Middle frontal gyrus (tissue), 1 donor: ENCODE data around the gene SLC4A7.
A peak's percentile ranks its signal among the peaks of the same experiment; 100 is the strongest.
"Not testable (repeated sequence)": the region's sequence is repeated elsewhere in the genome, so short reads cannot be mapped to it uniquely, and the experiment has no call there.

Experiments used
- DNase-seq: peaks from one replicate; pipeline ENCODE4 v3.0.0-alpha.2; 2015; ENCODE audit warnings: low spot score; ENCODE audit errors: extremely low spot score

SLC4A7 gene

DNA sequence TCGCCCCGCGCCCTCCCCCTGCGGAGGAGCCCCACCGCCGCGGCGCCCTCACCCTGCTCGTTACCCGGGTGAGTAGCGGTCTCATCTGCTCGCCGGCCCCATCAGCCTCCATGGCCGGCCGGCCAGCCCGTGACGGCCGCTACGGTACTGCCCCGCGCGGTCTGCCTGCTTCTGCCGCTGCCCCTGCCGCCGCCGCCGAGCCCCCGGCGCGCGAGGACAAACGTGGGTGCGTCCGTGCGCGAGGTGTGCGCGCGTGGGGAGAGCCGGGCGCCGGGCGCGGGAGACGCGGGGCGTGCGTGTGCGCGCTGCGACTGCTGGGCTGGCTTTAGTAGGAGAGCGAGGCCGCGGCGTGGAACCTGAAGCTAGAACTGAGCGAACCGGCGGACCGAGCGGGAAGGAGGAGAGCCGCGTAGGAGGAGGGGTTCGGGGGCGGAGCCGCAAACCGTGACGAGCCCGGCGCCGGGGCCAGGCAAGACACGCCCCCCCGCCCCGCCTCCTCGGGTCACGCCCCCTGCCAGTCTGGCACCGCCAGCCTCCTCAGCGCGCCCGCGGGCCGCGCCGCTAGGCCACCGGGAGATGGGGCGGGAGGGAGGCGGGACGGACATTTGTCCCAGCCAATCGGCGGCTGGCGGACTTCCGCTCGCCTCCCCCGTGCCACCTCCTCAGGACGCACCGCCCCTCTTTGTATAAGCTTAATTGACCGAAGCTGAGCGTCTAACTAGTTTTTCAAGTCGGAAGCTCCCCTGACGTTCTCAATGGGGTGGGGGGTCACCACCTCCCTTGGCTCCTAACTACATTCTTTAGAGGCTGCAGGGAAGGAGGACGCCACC, at the start of gene SLC4A7:
SLC4A7 (minus strand) TSS at position 370 of the 830 bp plus-strand sequence; CDS start at position 112, 258 bp downstream.
- DNase-seq = peak; percentile 90

- DNase-seq = no peak
These were observed 49.0 kb upstream of the SLC4A7 start for GRCh38 chr3:27533261-27533607.

DNA sequence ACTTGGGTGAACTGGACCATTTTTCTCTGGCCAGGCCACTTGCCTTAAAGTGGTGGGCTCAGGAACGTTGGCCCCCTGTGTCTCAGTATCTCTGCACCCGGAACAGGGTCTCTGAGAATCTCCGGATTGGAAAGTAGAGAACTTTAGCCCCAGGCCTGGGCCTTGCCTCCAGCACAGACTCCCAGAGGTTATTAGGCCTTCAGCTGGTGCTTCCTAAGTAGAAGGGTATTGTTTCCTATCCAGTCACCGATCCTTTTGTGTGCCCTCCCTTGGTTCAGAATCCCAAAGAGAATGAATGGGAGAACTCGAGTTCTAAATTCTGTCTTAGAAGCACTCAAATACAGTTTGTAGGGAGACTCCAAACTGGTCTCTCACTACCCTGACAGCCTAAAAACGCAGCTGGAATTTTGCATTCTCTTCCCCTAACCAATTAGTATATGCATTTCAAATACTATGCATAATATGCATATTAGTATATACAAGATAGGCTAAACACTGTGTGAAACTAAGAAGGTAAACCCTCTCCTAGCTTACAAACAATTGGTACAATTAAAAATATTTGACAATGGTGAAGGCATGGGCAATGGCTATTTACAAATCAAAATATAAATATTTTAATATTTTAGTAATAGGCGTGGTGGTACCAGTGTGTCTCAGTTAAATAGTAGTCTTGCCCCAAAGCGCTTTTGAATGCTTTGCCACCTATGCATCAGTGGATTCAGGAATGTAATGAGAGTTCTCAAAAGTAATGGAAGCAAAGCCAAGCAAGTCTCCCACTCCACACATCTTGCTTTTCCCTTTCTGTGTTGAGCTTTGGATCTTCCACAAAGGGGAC, 48.5 kb upstream of the SLC4A7 start:
- DNase-seq = no peak

DNA sequence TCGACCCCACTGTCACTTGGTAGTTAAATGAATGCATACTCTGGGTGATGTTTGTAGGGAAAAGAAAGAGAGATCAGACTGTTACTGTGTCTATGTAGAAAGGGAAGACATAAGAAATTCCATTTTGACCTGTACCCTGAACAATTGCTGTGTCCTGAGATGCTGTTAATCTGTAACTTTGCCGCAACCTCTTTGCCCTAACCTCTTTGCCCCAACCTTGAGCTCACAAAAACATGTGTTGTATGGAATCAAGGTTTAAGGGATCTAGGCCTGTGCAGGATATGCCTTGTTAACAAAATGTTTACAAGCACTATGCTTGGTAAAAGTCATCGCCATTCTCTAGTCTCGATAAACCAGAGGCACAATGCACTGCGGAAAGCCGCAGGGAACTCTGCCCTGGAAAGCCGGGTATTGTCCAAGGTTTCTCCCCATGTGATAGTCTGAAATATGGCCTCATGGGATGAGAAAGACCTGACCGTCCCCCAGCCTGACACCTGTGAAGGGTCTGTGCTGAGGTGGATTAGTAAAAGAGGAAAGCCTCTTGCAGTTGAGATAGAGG, 47.1 kb upstream of the SLC4A7 start:
- DNase-seq = not testable (repeated sequence)

- no peak for DNase-seq
These were observed 44.6 kb upstream of the SLC4A7 start for GRCh38 chr3:27528791-27529190.

- no peak for DNase-seq
These were observed 42.6 kb upstream of the SLC4A7 start for GRCh38 chr3:27526614-27527315.

DNA sequence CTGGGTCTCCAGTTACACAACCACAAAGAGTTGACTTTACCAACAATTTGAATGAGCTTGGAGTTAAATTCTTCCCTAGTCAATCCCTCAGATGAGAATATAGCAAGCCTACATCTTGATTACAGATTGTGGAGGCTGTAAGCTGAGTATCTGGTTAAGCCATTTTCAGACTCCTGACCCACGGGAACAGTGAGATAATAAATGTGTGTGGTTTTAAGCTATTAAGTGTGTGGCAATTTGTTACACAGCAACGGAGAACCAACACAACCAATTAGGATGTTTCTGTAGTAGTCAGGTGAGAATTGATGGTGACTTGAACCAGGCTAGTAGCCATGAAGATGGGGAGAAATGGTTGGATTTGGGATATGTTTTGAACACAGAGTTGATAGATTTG, 37.7 kb upstream of the SLC4A7 start:
- no peak for DNase-seq

DNA sequence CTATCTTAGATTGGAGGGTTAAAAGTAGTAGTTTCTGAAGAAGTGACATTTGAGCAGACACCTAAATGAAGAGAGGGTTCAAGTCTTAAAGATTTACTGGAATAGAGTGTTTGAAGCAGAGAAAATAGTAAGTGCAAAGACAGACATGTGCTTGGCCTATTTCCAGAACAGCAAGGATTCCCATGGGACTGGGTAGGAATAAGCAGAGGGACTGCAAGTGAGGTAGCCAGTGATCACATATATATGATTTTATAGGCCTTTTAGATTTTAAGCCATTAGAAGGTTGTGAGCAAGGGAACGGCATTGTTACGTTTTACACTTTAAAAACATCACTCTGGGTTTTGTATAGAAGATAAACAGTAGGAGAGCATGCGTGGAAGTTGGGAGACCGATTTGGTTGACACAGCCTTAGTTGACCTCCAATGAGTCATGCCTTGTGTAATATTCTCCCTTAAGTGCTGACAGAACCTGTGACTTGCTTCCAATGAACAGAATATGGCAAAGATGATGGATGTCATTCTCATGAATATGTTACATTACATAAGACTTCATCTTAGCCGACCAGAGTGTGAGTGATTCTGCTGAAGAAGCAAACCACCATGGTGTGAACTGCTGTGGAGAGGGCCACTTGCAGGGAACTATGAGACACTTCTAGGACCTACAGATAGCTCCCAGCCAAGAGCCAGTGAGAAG, 37.1 kb upstream of the SLC4A7 start:
- DNase-seq = no peak

DNA sequence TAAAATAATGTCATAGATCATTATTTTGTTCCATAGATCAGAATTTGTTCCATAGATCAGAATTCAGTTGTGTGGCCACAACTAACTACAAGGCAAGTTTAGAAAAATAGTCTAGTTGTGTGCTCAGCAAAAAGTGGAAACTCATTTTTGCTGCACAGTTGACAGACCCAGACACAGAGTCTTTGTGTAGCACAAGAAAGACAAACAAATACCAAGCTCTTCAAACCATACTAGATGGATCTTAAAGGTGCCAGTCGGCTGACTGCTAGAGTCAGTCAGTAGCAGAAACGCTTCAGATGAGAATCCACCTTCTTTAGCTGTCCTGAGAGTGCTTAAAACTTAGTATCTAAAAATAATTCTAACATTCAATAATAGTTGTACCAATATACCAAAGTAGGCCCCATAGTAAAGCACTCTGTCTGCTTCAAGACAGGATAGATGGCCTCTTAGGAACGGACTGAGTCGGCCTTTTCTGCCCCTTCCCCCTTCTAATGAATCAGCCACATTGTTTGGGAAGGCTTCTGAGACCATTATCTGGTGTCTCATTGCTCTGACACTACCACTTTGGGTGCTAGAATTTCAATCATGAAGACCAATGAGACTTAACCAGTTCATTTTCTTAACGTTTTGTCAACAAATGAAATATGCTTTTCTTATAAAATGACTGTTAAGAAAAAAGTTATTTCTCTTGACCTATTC, 27.7 kb upstream of the SLC4A7 start:
- DNase-seq = no peak

- DNase-seq = no peak
These were observed 25.2 kb upstream of the SLC4A7 start for GRCh38 chr3:27509376-27509775.

GRCh38 chr3:27508424-27508823, 24.2 kb upstream of the SLC4A7 start:
- DNase-seq = no peak

DNA sequence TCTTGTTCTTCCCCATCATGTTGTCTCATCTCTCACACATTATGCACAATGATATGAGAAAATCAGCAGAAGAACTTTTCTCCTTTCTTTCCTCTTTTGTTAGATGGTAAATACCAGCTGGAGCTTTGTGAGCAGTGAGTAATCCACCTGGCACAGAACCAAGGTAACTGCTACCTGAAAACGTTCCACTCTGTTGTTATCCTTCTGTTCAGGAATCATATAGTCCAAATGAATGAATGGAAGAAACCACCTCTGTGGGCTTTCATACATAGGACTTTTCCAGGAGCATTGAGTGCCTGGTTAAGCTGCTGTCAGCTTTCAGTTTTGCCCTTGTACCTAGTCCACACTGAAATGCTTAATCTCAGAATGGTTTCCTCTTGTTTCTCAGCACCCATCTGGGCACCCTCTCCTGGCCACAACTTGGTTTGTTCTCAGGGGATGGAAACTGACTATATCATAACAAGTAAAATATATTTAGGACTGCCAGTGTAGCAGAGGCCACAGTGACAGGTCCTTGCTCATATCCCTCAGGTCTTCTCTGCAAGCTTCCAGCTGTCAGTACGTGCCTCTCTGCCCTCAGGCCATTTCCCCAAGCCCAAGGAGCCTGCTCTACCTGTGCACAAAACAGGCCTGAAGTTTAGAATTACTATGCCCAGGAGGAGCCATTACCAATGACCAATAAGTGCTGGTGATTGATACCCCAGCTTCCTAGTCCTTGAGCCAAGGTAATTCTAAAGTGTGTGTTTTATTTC, 23.5 kb upstream of the SLC4A7 start:
- DNase-seq = no peak

- no peak for DNase-seq
These were observed 22.9 kb upstream of the SLC4A7 start for GRCh38 chr3:27507111-27507510.

GRCh38 chr3:27504749-27505148, 20.6 kb upstream of the SLC4A7 start:
- DNase-seq = no peak

- DNase-seq = no peak
These were observed 19.3 kb upstream of the SLC4A7 start for GRCh38 chr3:27503526-27503925.

- DNase-seq = no peak
These were observed 17.6 kb upstream of the SLC4A7 start for GRCh38 chr3:27501759-27502158.

DNA sequence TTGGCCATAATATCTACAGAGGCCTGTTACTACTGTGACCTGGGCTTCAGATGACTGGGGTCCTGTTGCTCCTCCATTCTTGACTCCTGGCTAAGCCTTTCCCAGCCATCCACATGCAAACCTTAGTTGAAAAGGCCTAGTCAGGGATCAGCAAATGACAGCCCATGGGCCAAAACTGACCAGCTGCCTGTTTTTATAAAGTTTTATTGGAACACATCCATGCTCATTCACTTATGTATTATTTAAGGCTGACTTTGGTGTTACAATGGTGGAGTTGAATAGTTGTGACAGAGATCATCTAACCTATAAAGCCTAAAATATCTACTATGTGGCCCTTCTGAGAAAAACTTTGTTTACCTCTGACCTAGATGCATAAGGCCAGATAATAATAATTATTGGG, 16.8 kb upstream of the SLC4A7 start:
- no peak for DNase-seq

DNA sequence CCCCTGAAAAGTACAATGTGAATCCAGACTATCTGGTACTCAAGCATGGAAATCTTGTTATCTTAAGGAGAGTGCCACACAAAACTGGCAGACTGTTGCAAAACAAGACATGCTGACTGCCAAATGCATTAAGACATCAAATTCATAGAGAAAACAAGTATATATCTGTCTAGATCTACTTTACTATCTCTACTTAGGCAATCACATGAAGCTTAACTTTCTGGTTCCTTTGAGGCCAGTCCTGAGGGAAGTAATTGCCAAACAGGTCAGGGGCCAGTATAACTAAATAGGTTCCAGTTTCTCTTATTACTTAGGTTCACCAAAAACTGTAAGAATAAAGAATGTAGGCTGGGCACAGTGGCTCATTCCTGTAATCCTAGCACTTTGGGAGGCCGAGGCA, 15.9 kb upstream of the SLC4A7 start:
- no peak for DNase-seq

DNA sequence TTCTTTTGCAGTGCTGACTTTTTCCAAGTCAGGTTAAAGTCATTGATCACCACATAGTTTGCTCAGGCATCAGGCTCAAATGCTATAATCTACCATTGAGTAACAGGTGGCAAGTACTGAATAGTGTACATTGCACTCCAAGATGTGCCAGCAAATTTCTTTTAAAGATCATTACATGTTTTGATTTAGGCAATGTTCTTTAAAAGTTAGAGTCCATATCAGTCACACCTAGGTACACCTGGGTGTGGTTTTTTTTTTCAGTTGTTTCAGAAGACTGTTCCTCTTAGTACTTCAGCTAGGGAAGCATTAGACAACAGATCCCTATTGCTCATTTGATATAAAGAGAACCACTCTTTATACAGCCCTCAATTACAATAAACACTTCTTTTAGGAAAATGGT, 10.6 kb upstream of the SLC4A7 start:
- DNase-seq = no peak

DNA sequence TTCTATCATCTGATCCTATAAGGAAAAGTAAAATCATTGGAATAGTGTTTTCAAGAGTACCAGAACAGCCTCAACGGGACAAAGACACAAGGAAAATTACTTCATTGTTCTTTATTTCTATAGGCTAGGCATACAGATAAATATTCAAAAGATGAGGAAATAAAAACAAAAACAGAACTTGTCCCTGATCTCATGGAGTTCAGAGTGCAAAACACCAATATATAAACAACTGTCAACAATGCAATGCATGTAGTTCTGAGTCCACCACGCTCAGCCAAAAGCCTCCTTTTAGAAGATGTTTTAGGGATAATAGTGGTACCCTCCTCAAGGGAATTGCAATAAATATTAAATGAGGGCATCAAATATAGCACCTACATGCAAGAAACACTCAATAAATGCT, 4.6 kb upstream of the SLC4A7 start:
- DNase-seq = no peak
